HPDE6-E6E7 (cell line): ENCODE results near the gene ACLY.
A peak's percentile ranks its signal among the peaks of the same experiment; 100 is the strongest.
"Not testable (repeated sequence)": the region's sequence is repeated elsewhere in the genome, so short reads cannot be mapped to it uniquely, and the experiment has no call there.

ENCODE experiments used
- DNase-seq: peaks from one replicate; pipeline ENCODE4 v3.0.0; 2011; ENCODE audit warnings: missing footprints; ENCODE audit errors: extremely low spot score

ACLY gene

DNA sequence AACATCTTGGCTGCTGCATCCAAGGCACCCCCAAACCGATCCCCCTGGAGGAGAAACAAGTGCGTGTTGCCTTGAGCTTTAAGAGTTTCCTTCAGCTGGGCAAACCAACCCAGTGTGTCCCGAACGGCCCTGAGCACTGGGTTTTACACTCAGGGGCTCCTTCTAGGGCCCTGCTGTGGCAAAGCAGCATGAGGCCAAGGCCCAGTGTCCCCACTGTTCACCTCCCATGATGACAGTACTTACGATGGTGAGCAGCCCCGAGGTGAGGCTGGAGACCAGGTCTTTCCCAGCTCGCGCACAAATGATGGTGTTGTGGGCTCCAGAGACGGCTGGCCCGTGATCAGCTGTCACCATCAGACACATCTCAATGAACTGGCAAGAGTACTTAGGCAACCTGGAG lies 47.0 kb downstream of the ACLY start:
- DNase-seq, result no peak

DNA sequence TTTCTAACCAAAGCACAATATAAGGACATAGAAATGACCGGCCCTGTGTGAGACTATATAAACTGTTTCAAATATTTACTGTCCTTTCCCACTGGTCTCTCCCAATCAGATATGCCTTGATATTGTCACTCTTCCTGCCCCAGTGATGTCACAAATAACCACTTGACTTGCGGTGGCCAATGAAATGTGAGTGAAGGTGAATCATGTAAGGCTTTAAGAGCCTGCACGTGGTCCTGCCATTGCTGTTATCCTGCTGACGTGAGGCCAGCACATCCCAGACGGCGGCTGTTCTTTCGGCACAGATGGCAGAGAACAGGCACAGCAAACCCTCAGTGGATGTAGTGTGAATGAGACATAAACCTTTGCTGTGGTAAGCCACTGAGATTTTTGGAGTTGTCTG lies 48.1 kb downstream of the ACLY start:
- DNase-seq, result no peak

DNA sequence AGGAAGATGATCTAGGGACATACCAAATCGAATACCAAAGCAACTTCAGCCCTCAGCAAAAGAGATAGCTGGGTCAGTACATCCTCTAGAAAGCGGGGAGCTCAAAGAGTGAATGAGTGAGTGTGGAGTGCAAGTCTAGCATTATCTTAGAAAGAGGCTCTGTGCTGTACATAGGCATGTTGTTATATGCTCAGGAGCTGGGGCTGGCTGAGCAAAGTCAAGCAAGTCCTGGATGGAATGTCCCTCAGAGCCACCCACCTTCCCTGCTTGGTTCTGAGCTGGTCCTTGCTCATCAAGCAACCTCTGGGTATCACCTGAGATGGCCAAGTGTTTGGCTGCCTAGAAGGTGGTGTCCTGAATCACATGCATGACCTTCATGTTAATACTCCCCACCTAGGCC lies 48.7 kb downstream of the ACLY start:
- no peak for DNase-seq

DNA sequence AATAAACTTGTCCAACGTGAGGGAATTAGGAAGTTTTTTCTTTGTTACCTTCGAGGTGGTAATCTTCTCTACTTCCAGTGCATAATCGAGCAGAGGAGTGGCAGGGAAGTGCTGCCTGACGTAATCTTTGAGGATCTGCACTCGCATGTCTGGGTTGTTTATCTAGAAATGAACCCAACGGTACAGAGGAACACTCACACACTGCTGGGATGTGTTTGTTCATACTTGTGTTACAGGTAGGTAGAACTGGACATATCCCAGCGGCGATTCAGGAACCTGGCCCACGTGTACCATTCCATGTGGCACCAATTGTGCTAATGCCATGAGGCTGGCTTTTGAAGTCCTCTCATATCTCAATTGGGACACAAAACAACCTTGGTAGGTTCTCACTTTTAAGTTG lies 49.3 kb downstream of the ACLY start:
- DNase-seq, result no peak

DNA sequence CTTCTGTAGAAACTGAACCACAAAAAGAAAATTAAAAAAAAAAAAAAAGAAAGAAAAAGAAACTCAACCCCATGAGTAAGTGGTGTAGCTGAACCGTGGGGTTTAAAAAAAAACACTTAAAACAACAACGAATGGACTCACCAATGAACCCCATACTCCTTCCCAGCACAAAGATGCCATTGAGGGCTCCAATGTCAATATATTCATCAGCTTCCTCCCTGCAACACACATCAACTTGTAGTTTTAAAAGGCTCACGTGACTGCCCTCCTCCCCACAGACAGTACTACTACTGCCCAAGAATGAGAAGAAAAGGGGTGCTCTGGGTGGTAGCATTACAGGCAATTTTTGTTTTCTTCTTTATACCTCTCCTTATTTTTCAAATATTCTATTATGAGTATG lies 50.2 kb downstream of the ACLY start:
- DNase-seq, result no peak

- DNase-seq, result no peak
Observed at GRCh38 chr17:41865596-41865893, 53.2 kb downstream of the ACLY start.

DNA sequence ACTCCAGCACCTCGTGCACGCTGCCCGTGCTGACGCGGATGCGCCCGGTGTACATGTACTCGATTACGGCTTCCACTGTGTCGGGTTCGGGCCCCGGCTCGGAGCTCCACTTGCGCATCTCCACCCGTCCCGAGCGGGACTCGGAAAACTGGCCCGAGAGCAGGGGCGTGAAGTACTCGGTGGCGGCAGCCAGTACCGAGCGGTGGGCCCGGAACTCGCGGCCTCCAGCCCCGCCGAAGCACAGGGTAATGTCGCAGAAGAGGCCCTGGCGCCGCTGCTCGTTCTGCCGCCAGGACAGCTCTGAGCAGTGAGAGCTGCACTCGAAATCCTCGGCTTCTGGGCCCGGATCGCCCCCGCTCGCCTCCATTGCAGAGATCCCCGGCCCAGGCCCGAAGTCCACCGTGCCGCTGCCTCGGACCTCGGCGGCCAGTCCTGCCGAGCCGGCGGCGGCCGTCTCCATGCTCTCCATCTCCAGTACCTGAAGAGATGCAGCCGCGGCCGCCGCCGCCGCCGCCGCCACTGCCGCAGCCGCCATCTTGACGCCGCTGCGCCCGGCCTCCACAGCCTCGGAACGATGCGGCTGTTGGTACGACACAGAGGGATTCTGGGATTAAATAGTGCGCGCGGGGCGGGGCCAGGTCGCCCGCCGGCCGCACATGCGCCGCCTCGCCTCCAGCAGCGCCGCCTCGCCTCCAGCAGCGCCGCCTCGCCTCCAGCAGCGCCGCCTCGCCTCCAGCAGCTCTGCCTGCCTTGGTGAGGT lies 53.7 kb downstream of the ACLY start, which contains the start of gene KLHL11:
Gene KLHL11, minus strand, starts transcription at position 588 of the 760 bp plus-strand sequence. Its CDS starts 53 bp downstream, at position 535.
- DNase-seq, result peak; percentile 93

DNA sequence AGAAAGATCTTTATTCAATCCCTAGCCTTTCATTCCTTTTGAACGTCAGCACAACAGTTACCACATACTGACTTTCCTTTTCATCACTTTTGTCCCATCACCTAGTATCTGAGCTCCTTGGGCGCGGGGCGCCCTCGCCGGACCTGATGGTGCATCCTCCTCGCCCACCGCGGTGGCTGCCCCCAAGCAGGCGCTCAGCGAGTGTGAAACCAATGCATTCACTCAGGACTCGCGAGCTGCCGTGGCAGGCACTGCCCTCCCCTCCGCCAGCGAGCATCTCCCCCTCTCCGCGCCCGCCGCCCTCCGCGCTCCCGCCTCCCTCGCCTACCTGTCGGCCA lies 54.3 kb downstream of the ACLY start:
- DNase-seq, result no peak

GRCh38 chr17:41863074-41863848 lies 55.5 kb downstream of the ACLY start:
- DNase-seq, result no peak

GRCh38 chr17:41860254-41860931 lies 58.4 kb downstream of the ACLY start:
- no peak for DNase-seq

GRCh38 chr17:41851382-41851781 lies 67.4 kb downstream of the ACLY start:
- DNase-seq, result not testable (repeated sequence)

- no peak for DNase-seq
Observed at GRCh38 chr17:41849251-41849990, 69.3 kb downstream of the ACLY start.

- DNase-seq, result no peak
Observed at GRCh38 chr17:41848788-41849187, 70.0 kb downstream of the ACLY start.

DNA sequence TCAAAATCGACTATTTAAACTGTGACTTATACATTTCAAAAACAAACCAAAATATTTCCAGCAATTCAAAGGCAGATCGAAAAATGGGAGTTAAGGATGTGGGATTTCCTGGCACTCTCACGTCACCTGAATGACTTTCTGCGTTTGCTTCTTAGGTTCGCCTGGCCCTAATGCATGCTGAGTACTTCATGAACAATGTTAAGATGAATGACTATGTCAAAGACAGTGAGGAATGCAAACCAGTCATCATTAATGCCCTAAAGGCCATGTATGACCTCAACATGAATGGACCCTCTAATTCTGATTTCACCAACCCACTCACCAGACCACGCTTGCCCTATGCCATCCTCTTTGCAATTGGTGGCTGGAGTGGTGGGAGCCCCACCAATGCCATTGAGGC lies 73.8 kb downstream of the ACLY start:
- DNase-seq, result no peak

- not testable (repeated sequence) for DNase-seq
Observed at GRCh38 chr17:41840781-41841180, 78.0 kb downstream of the ACLY start.

DNA sequence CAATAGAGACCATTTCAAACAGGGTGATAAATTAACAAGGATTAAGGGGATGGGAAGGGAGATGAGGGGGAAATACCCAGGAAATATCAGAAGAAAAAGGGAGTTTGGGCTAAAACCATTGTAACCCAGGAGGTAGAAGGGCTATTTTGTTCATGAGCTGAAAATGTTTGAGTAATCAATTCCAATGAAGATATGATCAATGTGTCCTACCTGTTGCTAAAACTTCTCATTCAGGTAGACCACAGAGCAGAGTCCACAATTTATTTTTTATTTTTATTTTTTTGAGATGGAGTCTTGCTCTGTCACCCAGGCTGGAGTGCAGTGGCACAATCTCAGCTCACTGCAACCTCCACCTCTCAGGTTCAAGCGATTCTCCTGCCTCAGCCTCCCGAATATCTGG lies 79.3 kb downstream of the ACLY start:
- not testable (repeated sequence) for DNase-seq

- no peak for DNase-seq
Observed at GRCh38 chr17:41837761-41838538, 80.8 kb downstream of the ACLY start, which contains the start of gene KLHL10. TSS of gene KLHL10 (plus strand) at chr17:41837825. CDS start at chr17:41837933, 108 bp downstream.

- no peak for DNase-seq
Observed at GRCh38 chr17:41836550-41837196, 82.1 kb downstream of the ACLY start.

GRCh38 chr17:41835800-41836549 lies 82.8 kb downstream of the ACLY start, which contains the start of gene NT5C3B:
TSS of gene NT5C3B (minus strand) at chr17:41836232. CDS start at chr17:41836193, 39 bp downstream.
- DNase-seq, result peak; percentile 72
